ENCODE data around the gene KCNH1. TPM values are rescaled to one million over a fixed set of nuclear protein-coding genes. Genes with fewer than 3 reads are reported as not detected.

Gene KCNH1
- polyA plus RNA-seq, 1 of the 3 experiments (the other 2 are of a cell fraction) = 0.08 TPM

DNA sequence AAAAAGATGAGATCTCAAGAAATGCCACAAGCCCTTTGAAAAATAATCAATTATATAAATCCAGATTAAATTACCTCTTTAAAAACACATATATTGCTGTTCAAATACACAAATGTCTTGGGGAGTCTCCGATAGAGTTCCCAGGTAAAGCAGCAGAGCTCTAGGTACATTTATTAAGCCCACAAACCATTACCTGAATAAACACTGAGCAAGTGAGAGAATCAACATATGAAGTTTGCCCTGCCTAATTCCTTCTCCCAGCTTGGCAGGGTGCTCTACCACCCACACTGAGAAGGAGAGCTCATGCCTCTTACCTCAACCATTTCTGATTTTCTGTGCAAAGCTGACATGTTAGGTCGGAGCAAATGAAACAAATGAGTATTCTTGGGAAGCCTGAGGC, 402.4 kb downstream of the KCNH1 start:
- Histone ChIP-seq H3K9ac (no peak overlapping the region), H3K27ac (ENCODE audit: low read depth in 2 of 2, low read length in 1 of 2) (no peak overlapping the region), H3K79me2 (ENCODE audit: insufficient read depth) (no peaks in the 10 kb centered on the region), H4K20me1 (ENCODE audit: insufficient read depth) (no peaks in the 10 kb centered on the region), H2AFZ (ENCODE audit: low read depth) (no peak overlapping the region), H3K9me2 (no peaks in the 10 kb centered on the region), H3K4me2 (no peak overlapping the region), H3K27me3 (ENCODE audit: insufficient read depth) (no peaks in the 10 kb centered on the region), H3K9me3 (no peaks in the 10 kb centered on the region), H3K4me3 (ENCODE audit: low read depth in 2 of 2, low read length in 1 of 2) (no peak overlapping the region), H3K4me1 (ENCODE audit: control insufficient read depth in 1 of 2, insufficient read depth in 2 of 2, low read depth in 1 of 2, low read length in 1 of 2) (peaks cover 0 to 7% of the 10 kb centered on the region in 2 experiments; a peak in 1 of 4 replicates), H3K36me3 (replicated peaks in 1 of 2; ENCODE audit: control insufficient read depth in 1 of 2, insufficient read depth in 2 of 2, low read length in 1 of 2) (no peaks in the 10 kb centered on the region), H3F3A (replicated peaks; ENCODE audit: insufficient read depth) (no peaks in the 10 kb centered on the region)
- WGBS (ENCODE audit: low lambda C conversion rate) = 64% methylated on average over 2 of the region's 2 CpGs
- ChIA-PET POLR2A (no interaction called here), CTCF (no interaction called here)
- TF ChIP-seq FOSL2 (IDR thresholded peaks at IDR 0.05; ENCODE audit: borderline replicate concordance, low read depth) (no peak), MEF2A (IDR thresholded peaks at IDR 0.05; ENCODE audit: borderline replicate concordance, low read depth) (no peak), EZH2phosphoT487 (IDR thresholded peaks at IDR 0.05; ENCODE audit: borderline replicate concordance, low read depth) (no peak), RCOR1 (IDR thresholded peaks at IDR 0.05; ENCODE audit: low read length) (no peak), CHD2 (IDR thresholded peaks at IDR 0.05; ENCODE audit: low read length, partially characterized antibody) (no peak), FOXM1 (IDR thresholded peaks at IDR 0.05; ENCODE audit: low read depth) (no peak), YY1 (IDR thresholded peaks at IDR 0.05; ENCODE audit: low read depth) (no peak), JUND (IDR thresholded peaks at IDR 0.05) (no peak), RXRA (IDR thresholded peaks at IDR 0.05; ENCODE audit: borderline replicate concordance, low read depth) (no peak)
- TF ChIP-seq, protein P1, sequence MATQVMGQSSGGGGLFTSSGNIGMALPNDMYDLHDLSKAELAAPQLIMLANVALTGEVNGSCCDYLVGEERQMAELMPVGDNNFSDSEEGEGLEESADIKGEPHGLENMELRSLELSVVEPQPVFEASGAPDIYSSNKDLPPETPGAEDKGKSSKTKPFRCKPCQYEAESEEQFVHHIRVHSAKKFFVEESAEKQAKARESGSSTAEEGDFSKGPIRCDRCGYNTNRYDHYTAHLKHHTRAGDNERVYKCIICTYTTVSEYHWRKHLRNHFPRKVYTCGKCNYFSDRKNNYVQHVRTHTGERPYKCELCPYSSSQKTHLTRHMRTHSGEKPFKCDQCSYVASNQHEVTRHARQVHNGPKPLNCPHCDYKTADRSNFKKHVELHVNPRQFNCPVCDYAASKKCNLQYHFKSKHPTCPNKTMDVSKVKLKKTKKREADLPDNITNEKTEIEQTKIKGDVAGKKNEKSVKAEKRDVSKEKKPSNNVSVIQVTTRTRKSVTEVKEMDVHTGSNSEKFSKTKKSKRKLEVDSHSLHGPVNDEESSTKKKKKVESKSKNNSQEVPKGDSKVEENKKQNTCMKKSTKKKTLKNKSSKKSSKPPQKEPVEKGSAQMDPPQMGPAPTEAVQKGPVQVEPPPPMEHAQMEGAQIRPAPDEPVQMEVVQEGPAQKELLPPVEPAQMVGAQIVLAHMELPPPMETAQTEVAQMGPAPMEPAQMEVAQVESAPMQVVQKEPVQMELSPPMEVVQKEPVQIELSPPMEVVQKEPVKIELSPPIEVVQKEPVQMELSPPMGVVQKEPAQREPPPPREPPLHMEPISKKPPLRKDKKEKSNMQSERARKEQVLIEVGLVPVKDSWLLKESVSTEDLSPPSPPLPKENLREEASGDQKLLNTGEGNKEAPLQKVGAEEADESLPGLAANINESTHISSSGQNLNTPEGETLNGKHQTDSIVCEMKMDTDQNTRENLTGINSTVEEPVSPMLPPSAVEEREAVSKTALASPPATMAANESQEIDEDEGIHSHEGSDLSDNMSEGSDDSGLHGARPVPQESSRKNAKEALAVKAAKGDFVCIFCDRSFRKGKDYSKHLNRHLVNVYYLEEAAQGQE (IDR thresholded peaks at IDR 0.05; ENCODE audit: low read depth, low read length) = no peak
- TF ChIP-seq, protein P2, sequence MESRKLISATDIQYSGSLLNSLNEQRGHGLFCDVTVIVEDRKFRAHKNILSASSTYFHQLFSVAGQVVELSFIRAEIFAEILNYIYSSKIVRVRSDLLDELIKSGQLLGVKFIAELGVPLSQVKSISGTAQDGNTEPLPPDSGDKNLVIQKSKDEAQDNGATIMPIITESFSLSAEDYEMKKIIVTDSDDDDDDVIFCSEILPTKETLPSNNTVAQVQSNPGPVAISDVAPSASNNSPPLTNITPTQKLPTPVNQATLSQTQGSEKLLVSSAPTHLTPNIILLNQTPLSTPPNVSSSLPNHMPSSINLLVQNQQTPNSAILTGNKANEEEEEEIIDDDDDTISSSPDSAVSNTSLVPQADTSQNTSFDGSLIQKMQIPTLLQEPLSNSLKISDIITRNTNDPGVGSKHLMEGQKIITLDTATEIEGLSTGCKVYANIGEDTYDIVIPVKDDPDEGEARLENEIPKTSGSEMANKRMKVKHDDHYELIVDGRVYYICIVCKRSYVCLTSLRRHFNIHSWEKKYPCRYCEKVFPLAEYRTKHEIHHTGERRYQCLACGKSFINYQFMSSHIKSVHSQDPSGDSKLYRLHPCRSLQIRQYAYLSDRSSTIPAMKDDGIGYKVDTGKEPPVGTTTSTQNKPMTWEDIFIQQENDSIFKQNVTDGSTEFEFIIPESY (IDR thresholded peaks at IDR 0.05; ENCODE audit: borderline replicate concordance, low read depth) = no peak
- no peak for DNase-seq

DNA sequence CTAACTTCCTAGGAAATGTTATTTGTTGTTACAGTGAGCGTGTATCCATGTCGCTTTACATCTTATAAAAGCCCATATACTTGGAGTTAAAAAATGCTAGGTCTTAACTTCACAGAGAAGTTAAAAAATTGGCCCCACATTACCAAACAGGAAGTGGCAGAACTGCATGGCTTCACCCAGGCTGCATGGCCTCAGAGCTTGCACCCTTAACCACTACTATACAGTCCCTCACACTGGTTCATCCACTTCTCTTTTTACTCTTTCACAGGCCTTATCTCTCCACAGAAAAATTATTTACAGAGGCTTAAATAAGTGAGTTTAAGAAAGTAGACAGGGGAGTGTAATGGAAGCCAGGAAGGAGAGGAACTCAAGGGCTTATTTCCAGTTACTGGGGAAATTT, 402.8 kb downstream of the KCNH1 start:
- no peak overlapping the region for H3K27ac ChIP-seq (ENCODE audit: low read depth in 2 of 2, low read length in 1 of 2)
- WGBS (ENCODE audit: low lambda C conversion rate) = 44% methylated on average over 2 of the region's 2 CpGs
- H3K9me3 ChIP-seq = no peaks in the 10 kb centered on the region
- H3K4me1 ChIP-seq (ENCODE audit: control insufficient read depth in 1 of 2, insufficient read depth in 2 of 2, low read depth in 1 of 2, low read length in 1 of 2) = peaks cover 0 to 9% of the 10 kb centered on the region in 2 experiments; a peak in 1 of 4 replicates
- H2AFZ ChIP-seq (ENCODE audit: low read depth) = no peak overlapping the region
- H3F3A ChIP-seq (replicated peaks; ENCODE audit: insufficient read depth) = no peaks in the 10 kb centered on the region
- CTCF ChIA-PET = interaction anchor here (0.5 to 8.0 kb wide), 2 partner anchors 403 to 1849 kb away, joined by 3 to 41 read pairs; partner anchors contain the start of gene KCNH1
- no peaks in the 10 kb centered on the region for H3K27me3 ChIP-seq (ENCODE audit: insufficient read depth)
- TF ChIP-seq RCOR1 (IDR thresholded peaks at IDR 0.05; ENCODE audit: low read length) (no peak), RFX5 (IDR thresholded peaks at IDR 0.05; ENCODE audit: low read length) (no peak), SMC3 (IDR thresholded peaks at IDR 0.05; ENCODE audit: low read depth, low read length) (no peak), PBX3 (IDR thresholded peaks at IDR 0.05) (no peak), NFIC (IDR thresholded peaks at IDR 0.05; ENCODE audit: borderline replicate concordance) (no peak), RAD21 (IDR thresholded peaks at IDR 0.05; ENCODE audit: low read length) (no peak), MEF2A (IDR thresholded peaks at IDR 0.05; ENCODE audit: borderline replicate concordance, low read depth) (no peak)
- TF ChIP-seq, protein P1 (IDR thresholded peaks at IDR 0.05; ENCODE audit: low read depth, low read length) = no peak
- POLR2A ChIA-PET = no interaction called here
- H3K4me2 ChIP-seq = no peak overlapping the region
- H3K9me2 ChIP-seq = no peaks in the 10 kb centered on the region
- no peak for DNase-seq
- H3K36me3 ChIP-seq (replicated peaks in 1 of 2; ENCODE audit: control insufficient read depth in 1 of 2, insufficient read depth in 2 of 2, low read length in 1 of 2) = no peaks in the 10 kb centered on the region
- H3K9ac ChIP-seq = no peak overlapping the region
- no peak overlapping the region for H3K4me3 ChIP-seq (ENCODE audit: low read depth in 2 of 2, low read length in 1 of 2)
- H4K20me1 ChIP-seq (ENCODE audit: insufficient read depth) = no peaks in the 10 kb centered on the region
- H3K79me2 ChIP-seq (ENCODE audit: insufficient read depth) = no peaks in the 10 kb centered on the region
